ENCODE measurements around the gene RLF.

- TF ChIP-seq CTCF (IDR thresholded peaks at IDR 0.05; ENCODE audit: low read depth, low read length) (no peak), MYC (IDR thresholded peaks at IDR 0.05; ENCODE audit: low read depth, low read length) (no peak), POLR2A (IDR thresholded peaks at IDR 0.05; ENCODE audit: extremely low read depth, insufficient read length) (no peak)
These were observed 65.0 kb downstream of the RLF start for GRCh38 chr1:40226192-40226591.
